Measurements from ENCODE around the gene FZR1.
A peak's percentile ranks its signal among the peaks of the same experiment; 100 is the strongest.

Gene FZR1

DNA sequence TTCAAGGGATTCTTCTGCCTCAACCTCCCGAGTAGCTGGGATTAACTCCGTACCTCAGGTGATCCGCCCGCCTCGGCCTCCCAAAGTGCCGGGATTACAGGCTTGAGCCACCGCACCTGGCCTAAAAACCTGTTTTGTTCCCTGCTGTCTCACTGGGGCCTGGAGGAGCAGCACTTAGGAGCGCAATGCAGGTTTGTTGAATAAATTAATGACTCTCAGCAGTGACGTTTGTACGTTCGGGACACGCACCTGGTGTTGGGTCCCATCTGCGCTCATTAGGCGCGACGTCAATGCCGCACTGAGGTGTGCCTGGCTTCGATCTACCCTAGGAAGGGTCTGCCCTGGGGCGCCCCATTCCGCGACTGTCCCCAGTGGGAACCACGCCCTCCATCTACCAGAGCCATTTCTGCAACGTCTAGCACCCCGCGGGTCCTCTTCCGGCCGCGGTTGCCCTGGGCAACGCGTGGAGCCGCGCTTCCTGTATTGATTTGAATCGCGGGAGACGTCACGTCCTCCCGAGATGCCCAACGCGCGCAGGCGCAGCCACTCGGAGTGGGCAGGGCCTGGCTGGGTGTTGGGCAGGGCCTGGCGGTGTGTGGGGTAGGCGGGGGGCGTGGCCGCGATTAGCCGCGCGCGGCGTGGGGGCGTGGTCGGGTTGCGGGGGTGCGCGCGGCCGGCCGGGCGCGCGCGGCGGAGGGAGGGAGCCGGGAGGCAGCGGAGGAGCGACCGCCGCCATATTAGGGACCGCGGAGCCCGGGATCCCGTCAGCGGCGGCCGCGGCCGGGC is at the start of gene FZR1:
TSS of gene FZR1 (plus strand) at position 714 of the 786 bp plus-strand sequence. CDS start 16,679 bp downstream, outside the sequence.
- DNase-seq, result peak; percentile 97

DNA sequence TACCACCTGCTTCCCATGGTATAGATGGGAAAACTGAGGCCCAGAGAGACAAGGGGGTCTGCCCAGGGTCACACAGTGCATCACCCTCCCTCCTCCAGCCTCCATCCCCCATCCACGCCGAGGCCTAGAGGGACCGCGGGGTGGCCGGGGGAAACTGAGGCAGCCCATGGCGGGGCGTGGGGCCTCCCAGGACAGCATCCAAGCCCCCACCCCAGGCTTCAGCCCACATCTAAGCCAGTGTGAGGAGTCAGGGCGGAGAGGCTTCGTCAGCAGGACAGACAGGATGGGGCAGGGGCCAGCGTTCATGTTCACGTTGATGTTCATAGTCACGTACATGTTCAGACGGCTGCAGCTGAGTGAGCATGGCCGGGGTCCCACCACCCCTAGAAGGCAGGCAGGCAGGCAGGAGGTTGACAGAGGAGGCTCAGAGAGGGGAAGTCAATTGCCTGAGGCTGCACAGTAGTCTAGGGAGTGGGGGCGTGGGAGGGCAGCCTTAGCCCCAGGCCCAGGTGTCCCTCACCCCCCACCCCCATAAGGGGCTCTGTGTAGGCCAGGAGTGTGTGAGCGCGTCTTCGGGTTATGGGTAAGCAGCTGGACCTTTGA is 49.1 kb upstream of the FZR1 start:
- DNase-seq, result no peak

GRCh38 chr19:3457528-3458228 is 48.4 kb upstream of the FZR1 start:
- DNase-seq, result no peak

DNA sequence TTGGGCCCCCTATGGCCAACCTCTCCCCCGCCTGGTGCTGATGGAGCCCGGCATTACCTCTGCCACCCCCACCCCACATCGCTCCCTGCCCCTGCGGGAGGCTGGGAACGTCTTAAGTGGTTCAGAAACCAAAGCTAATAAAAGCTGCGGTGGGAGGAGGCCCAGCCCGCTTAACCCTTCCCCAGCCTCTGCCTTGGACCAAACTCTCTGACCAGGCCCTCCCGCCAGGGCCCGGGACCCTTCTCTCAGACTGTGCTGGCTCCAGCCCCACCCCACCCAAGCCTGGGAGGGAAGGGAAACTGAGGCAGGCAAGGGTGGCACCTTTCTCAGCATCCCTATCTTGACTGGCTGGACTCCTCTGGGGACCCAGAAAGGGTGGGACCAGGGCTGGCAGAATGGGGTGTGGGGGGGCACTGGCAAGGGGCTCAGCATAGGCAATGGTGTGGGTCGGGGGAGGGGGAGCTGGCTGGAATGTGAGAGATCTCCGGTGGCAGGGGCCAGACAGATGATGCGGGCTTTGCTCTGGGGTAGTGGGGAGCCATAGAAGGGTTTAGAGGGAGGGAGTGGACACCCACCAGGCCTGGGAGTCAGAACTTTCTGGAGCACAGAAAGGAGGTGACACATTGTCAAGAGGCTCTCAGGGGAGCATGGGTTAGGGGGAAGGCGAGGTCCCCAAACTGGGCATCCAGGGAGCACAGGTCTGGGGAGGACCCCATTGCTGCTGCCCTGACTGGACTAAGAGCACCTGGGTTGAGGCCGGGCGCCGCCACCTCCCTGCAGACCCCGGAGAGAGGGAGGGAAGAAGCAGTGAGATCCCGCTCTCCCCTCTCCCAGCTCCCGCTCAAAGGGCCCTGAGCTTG is 47.7 kb upstream of the FZR1 start:
- DNase-seq, result no peak

DNA sequence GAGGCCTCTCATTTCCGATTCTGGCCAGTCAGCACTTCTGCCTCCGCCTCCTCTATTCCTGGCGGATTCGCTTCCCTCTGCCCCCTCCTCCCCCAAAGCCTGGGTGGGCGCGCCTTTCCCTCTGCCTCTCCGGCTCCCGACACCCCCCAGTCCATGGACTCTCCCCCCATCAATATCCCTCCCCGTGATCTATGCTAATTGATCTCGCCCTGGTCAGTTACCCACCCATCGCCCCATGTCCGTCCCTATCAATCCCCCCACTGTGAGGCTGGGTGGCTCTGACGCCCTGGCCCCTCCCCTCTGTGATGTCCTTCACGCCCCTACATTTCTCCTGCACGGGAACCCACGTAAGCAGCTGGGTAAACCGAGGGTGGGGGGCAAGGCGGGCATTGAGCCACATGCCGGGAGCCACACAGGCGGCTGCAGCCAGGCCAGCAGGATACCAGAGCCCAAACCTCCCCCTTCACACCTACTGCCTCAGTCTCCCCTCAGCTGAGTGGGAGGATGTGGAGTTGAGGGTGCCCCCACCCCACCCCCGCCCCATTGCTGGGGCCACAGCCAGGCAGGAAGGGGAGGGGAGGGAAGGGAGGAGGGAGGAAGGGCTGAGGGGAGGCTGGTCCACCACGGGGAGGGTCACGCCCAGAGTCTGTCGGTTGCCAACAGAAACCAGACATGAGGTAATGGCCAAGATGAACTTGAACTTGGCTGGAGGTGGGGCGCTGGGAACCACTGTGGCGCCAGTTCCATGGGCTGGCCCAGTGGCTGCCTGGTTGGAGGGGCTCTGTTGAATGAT is 46.8 kb upstream of the FZR1 start:
- DNase-seq, result no peak

DNA sequence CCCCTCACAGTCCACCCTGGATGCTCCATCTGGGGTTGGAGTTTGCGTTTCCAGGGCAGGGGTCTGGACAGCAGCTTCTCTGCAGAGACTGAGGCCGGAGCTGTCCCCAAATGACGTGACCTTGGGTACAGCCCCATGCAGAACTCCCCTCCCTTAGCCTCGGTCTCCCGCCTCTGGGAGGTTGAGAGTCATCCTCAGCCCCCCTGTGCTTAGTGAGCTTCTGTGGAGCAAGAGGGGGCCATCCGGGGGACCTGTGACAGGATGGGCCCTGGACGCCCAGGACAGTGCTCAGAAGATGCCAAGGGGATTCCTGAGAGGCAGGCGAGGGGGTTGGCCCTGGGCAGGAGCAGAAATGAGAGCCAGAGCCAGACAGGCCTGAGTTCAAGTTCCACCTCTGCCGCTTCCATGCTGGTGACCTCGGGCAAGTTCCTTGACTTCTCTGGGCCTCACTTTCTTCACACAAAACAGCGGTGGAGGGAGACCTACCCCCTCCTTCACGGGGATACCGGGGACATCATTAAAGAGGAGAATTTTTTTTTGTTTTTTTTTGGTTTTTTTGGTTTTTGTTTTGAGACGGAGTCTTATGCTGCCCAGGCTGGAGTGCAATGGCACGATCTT is 46.0 kb upstream of the FZR1 start:
- DNase-seq, result no peak

- DNase-seq, result no peak
Measured at GRCh38 chr19:3462991-3463713, 43.0 kb upstream of the FZR1 start.

- DNase-seq, result no peak
Measured at GRCh38 chr19:3463714-3464586, 42.2 kb upstream of the FZR1 start.

- no peak for DNase-seq
Measured at GRCh38 chr19:3464587-3465235, 41.4 kb upstream of the FZR1 start.

DNA sequence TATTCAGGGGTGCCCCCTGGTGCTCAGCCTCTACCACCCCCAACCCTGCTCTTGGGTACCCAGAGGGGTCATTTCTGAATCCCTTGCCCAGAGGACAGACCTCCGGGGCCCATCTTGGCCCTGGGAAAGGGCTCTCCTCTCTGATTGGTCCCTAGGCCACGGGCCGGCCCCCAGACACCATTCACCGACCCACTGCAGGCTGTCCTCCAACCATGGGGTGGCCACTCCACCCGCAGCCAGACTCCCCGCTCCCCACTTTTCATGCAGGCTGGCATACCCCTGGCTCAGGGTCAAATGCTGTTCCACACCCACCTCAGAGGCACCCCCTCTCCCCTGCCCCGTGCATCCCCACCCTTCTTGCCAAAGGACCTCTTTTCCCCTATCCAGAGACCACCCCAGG is 40.6 kb upstream of the FZR1 start:
- no peak for DNase-seq

GRCh38 chr19:3466635-3467034 is 39.5 kb upstream of the FZR1 start:
- no peak for DNase-seq

DNA sequence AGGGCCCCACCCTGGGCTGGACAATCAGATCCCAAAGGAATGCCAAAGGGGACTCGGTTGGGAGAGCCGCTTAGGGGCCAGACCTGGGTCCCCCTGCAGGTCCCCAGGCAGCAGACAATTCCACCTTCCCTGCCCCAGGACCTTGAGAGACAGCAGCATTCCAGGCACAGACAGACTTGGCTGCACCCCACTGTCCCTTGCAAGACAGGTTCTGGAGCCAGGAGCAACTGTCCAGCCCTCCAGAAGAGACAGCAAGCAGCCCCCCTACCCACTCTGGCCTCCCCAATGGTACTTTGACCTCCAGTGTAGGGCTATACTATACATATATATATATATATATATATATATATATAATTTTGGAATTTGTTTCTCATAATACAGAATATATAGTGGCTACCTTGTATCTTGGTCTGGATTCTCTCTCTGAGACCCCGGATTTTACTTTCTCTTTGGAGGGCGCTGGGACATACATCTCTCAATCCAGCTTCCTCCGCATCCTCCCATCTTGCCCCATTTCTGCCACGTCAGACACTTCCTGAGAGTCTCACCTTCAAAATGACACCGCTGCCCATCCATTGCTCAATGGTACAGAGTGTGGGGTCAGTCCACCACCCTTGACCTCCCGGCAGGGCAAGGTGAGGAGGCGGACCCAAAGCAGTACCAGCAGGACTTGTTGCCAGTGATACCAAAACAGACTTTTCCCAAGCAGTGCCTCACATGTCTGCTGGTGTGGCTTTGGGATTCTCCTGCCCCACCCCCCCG is 38.5 kb upstream of the FZR1 start:
- DNase-seq, result no peak

DNA sequence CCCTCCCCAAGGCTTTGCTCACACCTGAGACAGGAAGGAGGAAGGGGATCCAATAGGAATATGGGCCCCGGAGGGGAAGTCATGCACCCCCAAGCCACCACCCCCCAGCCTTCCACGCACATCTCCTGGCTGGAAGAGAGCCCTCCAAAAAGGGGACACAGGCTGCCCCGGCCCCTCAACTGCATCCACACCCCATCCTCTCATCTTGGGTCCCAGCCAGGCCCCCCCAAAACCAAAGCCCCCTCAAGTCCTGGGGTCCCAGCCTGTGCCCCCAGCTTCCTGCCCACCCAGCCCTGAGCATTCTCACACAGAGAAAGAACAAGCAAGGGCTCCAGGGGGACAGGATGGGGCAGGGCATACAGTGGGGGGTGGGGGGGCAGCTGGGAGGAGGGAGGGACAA is 37.9 kb upstream of the FZR1 start:
- DNase-seq, result no peak

DNA sequence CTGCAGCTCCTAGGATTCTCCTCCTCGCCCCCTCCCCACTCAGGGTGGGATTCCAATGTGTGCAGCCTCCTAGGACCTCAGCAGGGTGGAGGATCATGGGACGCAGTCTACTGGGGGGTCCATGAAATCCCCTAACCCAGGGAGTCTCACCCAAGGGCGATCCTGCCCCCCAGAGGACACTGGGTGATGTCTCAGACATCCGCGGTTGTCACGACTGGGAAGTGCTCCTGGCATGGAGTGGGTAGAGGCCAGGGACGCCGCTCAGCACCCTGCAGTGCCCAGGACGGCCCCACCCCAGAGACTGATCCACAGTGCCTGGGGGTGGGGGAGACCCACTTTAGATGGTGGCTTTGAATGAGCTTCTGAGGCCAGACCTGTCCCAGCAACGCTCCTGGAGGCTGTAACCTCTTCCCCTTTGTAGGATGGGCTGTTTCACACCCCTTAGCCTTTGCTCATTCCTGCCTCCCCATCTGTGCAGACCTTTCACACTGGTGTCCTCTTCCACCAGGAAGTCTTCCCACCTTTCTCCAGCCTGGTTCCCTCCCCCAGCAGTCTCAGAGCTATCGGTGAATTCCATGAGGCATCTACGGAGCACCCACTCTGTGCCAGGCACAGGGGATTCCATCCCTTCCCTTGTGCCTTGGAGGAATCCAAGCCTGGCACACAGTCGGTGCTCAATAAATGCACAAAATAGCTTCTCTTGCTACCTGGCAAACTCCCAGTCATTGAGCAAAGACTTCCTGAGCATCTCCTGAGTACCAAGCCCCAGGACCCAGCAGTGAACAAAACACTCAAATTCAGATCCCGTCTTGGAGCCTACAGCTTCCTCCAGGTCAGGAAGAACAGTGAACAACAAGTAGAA is 36.2 kb upstream of the FZR1 start:
- DNase-seq, result no peak

DNA sequence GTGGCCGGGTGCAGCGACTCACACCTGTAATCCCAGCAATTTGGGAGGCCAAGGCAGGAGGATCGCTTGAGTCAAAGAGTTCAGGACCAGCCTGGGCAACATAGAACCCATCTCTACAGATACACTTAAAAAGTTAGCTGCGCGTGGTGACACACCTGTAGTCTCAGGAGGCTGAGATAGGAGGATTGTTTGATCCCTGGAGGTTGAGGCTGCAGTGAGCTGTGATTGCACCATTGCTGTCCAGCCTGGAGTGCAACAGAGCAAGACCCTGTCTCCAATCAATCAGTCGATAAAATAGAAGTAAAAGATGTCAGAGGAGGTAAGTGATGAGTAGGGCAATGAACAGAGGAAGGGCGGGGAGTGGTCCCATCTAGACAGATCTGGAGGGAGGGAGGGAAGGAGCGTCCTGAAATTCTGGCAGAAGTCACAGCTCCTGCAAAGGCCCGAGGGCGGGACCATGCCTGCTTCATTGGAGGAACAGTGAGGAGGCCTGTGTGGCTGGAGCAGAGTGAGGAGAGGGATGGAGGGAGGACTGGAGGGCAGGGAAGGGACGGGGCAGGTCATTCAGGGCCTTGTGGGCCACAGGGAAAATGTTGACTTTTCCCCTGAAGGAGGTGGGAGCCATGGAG is 35.5 kb upstream of the FZR1 start:
- no peak for DNase-seq

GRCh38 chr19:3471954-3472655 is 34.0 kb upstream of the FZR1 start:
- DNase-seq, result no peak

- no peak for DNase-seq
Measured at GRCh38 chr19:3474010-3474409, 32.1 kb upstream of the FZR1 start.

All from NCI-H1092 treated with DMSO at 0.1 percent for 48 hours (cell line).